ENCODE measurements around the gene USP10. TPM values are rescaled to one million over a fixed set of nuclear protein-coding genes. Genes with fewer than 3 reads are reported as not detected.

USP10 gene
- total RNA-seq, 1 experiment from 2014 or later = 203 TPM

DNA sequence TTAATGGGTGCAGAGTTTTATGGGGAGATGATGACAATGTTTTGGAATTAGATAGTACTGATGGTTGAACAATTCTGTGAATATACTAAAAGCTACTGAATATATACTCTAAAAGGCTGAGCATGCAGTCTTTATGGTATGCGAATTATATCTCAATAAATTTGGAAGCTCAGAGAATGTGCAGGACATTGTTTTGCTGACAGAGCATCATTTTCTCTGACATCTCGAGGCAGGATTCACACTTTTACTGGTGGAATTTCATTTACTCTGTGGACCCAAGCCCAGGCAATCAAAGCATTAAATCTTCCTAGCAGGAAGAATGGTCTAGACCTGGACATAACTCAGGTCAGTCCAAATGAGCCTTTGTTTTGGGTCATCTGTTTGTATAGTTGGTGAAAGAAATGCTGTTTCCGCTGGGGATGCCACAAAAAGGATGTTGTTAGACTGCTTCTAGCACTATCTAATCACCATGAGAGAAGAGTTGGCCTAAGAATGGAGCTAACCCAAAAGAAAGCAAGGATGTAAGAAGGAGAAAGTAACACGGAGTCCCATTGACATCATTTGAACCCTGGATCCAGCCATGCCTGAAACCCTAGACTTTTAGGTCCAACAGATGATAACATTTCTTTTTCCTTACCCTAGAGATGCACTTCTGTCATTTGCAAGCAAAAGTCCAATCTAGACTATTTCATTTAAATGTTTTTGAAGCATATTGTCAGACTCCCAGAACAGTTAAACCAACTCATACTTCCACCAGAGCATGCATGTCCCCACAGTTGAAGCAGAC lies 18.8 kb upstream of the USP10 start:
- no peak overlapping the region for H2BK15ac ChIP-seq (ENCODE audit: low read depth, low read length)
- no peak overlapping the region for H3K4ac ChIP-seq (ENCODE audit: low read depth, low read length)
- H2AK5ac ChIP-seq (ENCODE audit: insufficient read length, low read length) = no peak overlapping the region
- no peak overlapping the region for H4K8ac ChIP-seq (replicated peaks; ENCODE audit: insufficient read length, low read depth, low read length)
- no peak overlapping the region for H3K27ac ChIP-seq (ENCODE audit: insufficient read length, low read depth, low read length)
- Mint-ChIP-seq H3K4me1 (peaks cover 35 to 44% of the 10 kb centered on the region in 2 experiments), H3K4me3 (no peak overlapping the region), H3K36me3 (ENCODE audit: insufficient read depth in 1 of 3, low read depth in 3 of 3) (no peaks in the 10 kb centered on the region), H3K9me3 (no peaks in the 10 kb centered on the region), H3K27me3 (ENCODE audit: low read depth) (peaks cover 33% of the 10 kb centered on the region), H3K27ac (no peak overlapping the region)
- TF ChIP-seq, protein P1, sequence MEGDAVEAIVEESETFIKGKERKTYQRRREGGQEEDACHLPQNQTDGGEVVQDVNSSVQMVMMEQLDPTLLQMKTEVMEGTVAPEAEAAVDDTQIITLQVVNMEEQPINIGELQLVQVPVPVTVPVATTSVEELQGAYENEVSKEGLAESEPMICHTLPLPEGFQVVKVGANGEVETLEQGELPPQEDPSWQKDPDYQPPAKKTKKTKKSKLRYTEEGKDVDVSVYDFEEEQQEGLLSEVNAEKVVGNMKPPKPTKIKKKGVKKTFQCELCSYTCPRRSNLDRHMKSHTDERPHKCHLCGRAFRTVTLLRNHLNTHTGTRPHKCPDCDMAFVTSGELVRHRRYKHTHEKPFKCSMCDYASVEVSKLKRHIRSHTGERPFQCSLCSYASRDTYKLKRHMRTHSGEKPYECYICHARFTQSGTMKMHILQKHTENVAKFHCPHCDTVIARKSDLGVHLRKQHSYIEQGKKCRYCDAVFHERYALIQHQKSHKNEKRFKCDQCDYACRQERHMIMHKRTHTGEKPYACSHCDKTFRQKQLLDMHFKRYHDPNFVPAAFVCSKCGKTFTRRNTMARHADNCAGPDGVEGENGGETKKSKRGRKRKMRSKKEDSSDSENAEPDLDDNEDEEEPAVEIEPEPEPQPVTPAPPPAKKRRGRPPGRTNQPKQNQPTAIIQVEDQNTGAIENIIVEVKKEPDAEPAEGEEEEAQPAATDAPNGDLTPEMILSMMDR (conservative IDR thresholded peaks at IDR 0.05) = no peak
- no peak overlapping the region for H2BK120ac ChIP-seq (ENCODE audit: low read depth, low read length, poor library complexity, severe bottlenecking)
- no CpG with 5 or more reads among the region's 4 CpGs for WGBS (ENCODE audit: extremely low coverage, insufficient read length, low lambda C conversion rate)
- H3K14ac ChIP-seq (ENCODE audit: insufficient read depth, low read length) = no peak overlapping the region
- H3K4me1 ChIP-seq (ENCODE audit: insufficient read depth, low read length) = peaks cover 8% of the 10 kb centered on the region; the same call in 1 of the 2 replicates
- no peaks in the 10 kb centered on the region for H3K23me2 ChIP-seq (ENCODE audit: insufficient read length, low read depth, low read length, poor library complexity, severe bottlenecking)
- H2AFZ ChIP-seq (ENCODE audit: low read length) = no peak overlapping the region
- no peak overlapping the region for H4K5ac ChIP-seq (ENCODE audit: insufficient read length, low read depth, low read length)
- H2BK20ac ChIP-seq (ENCODE audit: low read depth, low read length, poor library complexity, severe bottlenecking) = no peak overlapping the region
- H3K79me2 ChIP-seq (ENCODE audit: insufficient read depth, low read length) = no peaks in the 10 kb centered on the region
- H3K56ac ChIP-seq (ENCODE audit: insufficient read length, low read depth, low read length) = no peak overlapping the region
- no peak overlapping the region for H2BK12ac ChIP-seq (ENCODE audit: insufficient read length, low read depth, low read length)
- H3K27me3 ChIP-seq (ENCODE audit: insufficient read depth, low read length) = no peaks in the 10 kb centered on the region
- H3K9ac ChIP-seq (ENCODE audit: extremely low read depth, insufficient read length, low read length) = no peak overlapping the region
- no peak overlapping the region for H3K18ac ChIP-seq (ENCODE audit: insufficient read length, low read depth, low read length)
- H3K23ac ChIP-seq (ENCODE audit: insufficient read length, low read depth, low read length) = no peak overlapping the region
- no peaks in the 10 kb centered on the region for H3K79me1 ChIP-seq (ENCODE audit: insufficient read depth, low read depth, low read length, poor library complexity, severe bottlenecking)
- H3T11ph ChIP-seq (ENCODE audit: low read length) = no peak overlapping the region
- no peak overlapping the region for H3K4me2 ChIP-seq (ENCODE audit: insufficient read depth, insufficient read length, low read length)
- H2BK5ac ChIP-seq (ENCODE audit: insufficient read length, low read length) = no peak overlapping the region
- no peak overlapping the region for H4K91ac ChIP-seq (ENCODE audit: insufficient read length, low read depth, low read length)
- DNase-seq = no peak
- no peaks in the 10 kb centered on the region for H3K9me3 ChIP-seq (ENCODE audit: control insufficient read depth, low read depth, low read length)
- H4K20me1 ChIP-seq (ENCODE audit: control insufficient read depth, insufficient read depth, insufficient read length) = no peaks in the 10 kb centered on the region

Data from H9 (cell line).